GM19395 (cell line): ENCODE results near the gene TULP1.
A peak's percentile ranks its signal among the peaks of the same experiment; 100 is the strongest.

Experiments used
- ATAC-seq: cut with Tn5 transposase; IDR thresholded peaks from one replicate; pipeline ENCODE4 v1.9.1; 2021; ENCODE audit warnings: mild to moderate bottlenecking, moderate library complexity; ENCODE audit not compliant: unreplicated experiment

Gene TULP1

GRCh38 chr6:35468181-35468979, 44.3 kb downstream of the TULP1 start, which contains the start of gene RPL10A:
Gene RPL10A, plus strand, starts transcription at chr6:35468401. Its CDS starts 34 bp downstream, at chr6:35468435.
- peak; percentile 70 for ATAC-seq

GRCh38 chr6:35465646-35466045, 47.0 kb downstream of the TULP1 start:
- ATAC-seq = no peak

DNA sequence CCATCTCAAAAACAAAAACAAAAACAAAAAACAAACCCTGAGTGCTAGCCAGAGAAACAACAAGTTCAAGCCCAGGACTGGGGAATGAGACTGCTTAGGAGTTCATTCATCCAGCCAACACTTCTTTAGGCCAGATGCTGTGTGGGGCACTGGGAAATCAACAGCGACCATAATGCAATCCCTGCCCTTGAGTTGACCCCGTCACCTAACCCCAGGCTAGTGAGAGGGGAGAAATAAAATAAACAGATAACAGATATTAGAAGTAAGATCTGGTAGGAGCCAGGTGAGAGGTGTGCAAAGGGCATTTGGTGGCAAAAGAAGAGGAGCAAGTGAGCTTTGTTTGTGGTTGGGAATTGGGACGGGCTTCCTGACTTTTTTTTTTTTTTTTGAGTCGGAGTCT, 49.4 kb downstream of the TULP1 start:
- ATAC-seq = no peak

GRCh38 chr6:35461270-35461669, 51.4 kb downstream of the TULP1 start:
- ATAC-seq = no peak

- no peak for ATAC-seq
These were observed 54.8 kb downstream of the TULP1 start for GRCh38 chr6:35457907-35458306.

DNA sequence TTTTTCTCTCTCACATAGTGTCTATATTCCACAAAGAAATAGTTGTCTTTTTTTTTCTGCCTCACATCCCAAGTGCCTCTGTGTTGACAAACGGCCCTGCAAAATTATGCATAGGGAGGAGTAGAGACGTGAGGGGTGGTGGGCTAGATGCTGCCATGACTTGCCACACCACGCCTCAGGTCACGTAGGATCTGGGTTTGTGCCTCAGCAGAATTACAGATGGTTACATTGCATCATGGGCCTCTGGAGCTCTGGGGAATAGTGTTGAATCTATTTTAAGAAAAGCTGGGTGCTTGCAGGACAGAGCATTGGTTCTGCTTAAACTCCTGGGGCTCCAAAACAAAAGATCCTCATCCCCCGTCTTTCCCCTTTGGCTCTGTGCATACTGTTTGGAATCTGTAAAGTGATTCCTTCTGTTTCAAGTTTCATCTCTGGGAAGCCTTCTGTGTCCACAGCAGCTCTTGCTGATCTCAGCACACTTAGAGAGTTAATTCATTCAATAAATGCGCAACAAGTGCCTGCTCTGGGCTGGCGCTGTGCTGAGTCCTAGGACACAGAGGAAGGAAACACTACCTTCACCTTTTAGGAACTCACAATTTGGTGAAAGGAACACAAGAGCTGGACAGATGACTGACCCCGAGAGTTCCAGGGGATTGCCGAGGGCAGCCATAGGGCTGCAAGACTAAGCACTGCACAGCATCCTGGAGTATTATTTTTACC, 58.1 kb downstream of the TULP1 start:
- ATAC-seq = no peak

DNA sequence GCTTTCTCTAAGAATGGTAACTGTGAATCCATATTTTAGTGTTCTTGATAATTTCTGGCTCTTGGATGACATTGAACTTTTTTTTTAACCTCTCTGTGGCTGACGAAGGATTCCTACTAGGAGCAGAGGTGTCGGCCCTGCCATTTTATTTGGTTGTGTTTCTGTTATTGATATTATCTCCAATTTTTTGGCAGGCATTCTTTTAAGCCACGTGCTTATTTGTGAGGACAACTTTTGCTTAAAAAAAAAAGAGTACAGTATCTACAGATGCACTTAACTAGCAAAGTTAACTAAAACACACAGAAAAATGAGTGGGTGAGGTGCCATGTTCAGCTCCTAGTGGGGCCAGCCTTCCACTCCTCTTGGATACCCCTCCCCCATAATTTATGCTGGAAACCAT, 59.5 kb downstream of the TULP1 start:
- no peak for ATAC-seq

DNA sequence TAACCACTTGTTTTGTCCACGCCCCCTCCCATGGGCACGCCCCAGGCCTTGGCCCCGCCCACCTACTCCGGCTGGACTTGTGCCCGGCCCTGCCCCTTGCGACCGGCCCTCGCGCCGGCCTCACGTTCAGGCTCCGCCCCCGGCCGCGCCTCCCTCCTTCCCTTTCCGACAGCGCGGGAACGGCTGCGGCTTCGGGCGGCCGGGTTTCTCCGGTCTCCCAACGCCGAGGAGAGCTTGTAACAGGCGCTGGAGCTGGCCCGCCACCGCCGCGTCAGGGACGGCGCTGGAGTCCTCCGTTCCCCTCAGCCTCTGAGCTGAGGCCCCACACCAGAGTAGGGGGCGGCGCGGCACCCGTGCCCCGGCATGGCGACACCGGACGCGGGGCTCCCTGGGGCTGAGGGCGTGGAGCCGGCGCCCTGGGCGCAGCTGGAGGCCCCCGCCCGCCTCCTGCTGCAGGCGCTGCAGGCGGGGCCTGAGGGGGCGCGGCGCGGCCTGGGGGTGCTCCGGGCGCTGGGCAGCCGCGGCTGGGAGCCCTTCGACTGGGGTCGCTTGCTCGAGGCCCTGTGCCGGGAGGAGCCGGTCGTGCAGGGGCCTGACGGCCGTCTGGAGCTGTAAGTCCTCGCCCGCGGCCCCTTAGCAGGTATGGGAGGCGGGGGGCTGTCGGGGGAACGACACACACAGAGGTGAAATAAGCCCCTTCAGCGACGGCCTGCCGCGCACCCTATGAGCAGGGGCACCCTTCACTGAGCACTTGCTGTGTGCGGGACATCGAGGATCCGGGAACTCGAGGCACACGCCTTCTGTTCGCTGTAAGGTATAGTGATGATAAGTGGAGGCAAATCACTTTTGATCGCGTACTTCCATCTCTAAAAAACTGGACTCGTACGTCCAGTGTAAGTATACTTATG, 60.3 kb downstream of the TULP1 start, which contains the start of gene FANCE:
Gene FANCE, plus strand, starts transcription at position 156 of the 908 bp plus-strand sequence. Its CDS starts 208 bp downstream, at position 364.
- ATAC-seq = peak; percentile 90

- ATAC-seq = no peak
These were observed 61.1 kb downstream of the TULP1 start for GRCh38 chr6:35451354-35452182.

DNA sequence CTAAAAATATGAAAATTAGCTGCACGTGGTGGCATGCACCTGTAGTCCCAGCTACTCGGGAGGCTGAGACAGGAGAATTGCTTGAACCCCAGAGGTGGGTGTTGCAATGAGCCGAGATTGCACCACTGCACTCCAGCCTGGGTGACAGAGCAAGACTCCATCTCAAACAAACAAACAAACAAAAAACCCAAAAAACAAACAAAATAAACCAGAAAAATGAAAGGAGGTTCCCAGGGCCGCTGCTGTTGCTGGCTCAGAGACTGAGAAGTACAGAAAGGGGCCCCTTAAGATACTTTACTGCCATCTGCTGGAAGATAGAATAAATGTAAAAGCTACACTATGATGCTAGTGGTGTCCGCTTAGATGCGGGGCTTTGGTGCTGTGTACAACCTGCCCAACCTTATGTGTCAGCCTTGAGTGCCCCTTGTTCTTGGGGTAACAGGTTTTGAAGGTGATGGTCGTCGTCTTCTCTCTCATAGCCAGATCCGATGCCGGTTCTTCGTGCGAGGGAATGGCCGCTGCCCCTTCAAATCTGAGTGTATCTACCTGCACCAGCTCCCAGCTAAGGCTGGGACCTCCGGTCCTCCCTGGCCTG, 63.3 kb downstream of the TULP1 start:
- peak; percentile 44 for ATAC-seq

GRCh38 chr6:35448191-35448590, 64.5 kb downstream of the TULP1 start:
- no peak for ATAC-seq
